Skin epidermis (tissue), 12 donors: Measurements from ENCODE around the gene SRSF3.
"Not testable (repeated sequence)": the region's sequence is repeated elsewhere in the genome, so short reads cannot be mapped to it uniquely, and the experiment has no call there.

ENCODE experiments used
- H3K27ac ChIP-seq, 21 experiments: fragments of 200-600 bp; sonication (generic) in 11 of 21; one replicate each; pipeline ENCODE4 v1.5.0; 2020; ENCODE audit warnings: mild to moderate bottlenecking in 3 of 21, inconsistent platforms in 2 of 21, moderate library complexity in 2 of 21
- H3K4me3 ChIP-seq, 7 experiments: fragments of 200-600 bp; sonication (generic) in 2 of 7; one replicate each; pipeline ENCODE4 v1.5.0; 2020; ENCODE audit warnings: inconsistent platforms in 2 of 7, mild to moderate bottlenecking in 2 of 7, moderate library complexity in 1 of 7

Gene SRSF3

DNA sequence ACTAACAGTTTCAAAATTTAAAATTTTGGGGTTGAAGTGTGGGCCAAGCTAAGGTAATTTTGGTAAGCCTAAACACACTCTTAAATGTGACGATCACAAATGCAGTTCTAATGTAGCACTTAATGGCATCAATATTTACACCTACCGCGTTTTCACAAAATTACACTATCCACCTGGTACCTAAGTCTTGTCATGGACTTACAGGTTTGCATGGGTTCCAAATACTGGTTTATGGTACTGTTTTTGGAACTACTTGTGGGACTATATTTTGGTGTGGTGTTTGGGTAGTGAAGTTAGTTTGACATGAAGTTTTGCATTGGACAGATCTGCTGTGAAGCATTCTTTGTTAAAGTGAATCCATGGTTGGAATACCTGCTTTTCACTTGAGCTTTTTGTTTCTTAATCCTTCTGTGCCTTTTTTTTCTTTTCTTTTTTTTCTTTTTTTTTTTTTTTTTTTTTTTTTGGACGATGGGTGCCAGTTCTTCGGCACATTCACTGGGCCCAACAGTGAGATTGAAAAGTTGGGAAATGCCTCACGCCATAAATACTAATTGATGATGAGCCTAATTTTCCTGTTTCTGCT is 6.5 kb downstream of the SRSF3 start:
- no peak overlapping the region for H3K27ac ChIP-seq

GRCh38 chr6:36601818-36602217 is 7.7 kb downstream of the SRSF3 start:
- not testable (repeated sequence) for H3K4me3 ChIP-seq, H3K27ac ChIP-seq

More for the DNA sequence above, 6.5 kb downstream of the SRSF3 start:
- peak overlapping the region in 1 of 7 experiments; percentile 79 for H3K4me3 ChIP-seq

- no peak overlapping the region for H3K27ac ChIP-seq
- H3K4me3 ChIP-seq = no peak overlapping the region
These were observed 9.3 kb downstream of the SRSF3 start for GRCh38 chr6:36603222-36604089.

DNA sequence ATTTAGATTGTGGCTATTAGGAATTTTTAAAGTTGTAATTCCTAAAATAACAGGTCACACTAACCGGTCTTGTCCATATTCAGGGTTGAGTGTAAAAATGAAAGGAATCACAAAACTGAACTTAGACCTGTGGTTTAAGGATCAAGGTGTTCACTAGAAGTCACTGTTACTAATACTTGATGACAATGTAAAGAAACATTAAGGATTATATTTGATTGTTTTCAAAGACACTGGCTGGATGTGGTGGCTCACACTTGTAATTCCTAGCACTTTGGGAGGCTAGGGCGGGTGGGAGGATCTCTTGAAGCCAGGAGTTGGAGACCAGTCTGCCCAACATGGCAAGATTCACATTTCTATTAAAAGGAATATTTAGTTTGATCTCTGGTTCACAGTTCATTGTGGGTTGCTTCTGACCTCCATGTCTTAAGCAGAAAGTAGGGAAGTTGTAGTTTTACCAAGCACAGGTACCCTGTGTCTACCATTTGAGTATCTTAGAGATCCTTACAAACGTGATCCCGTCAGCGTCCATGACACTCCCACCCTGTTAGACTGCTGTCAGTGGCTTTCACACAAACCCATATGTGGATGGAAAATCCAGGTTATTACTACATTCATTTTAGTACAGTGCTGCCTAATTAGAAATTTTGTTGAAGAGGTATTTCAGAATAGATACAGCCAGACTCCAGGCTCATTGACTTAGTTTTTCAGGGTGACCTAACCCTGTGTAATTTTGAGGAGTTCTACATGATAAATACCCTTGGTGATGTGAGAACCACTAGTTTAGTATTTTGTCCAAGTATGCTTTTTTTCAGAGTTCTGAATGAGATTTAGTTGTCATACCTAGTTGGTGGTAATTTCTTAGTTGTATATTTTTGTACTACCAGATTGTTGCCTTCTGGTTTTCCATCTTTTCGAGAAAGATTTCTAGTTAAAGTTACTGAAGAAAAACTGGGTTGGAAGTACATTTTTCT is 10.2 kb downstream of the SRSF3 start:
- no peak overlapping the region for H3K4me3 ChIP-seq
- H3K27ac ChIP-seq = peak overlapping the region in 1 of 21 experiments; percentile 24

DNA sequence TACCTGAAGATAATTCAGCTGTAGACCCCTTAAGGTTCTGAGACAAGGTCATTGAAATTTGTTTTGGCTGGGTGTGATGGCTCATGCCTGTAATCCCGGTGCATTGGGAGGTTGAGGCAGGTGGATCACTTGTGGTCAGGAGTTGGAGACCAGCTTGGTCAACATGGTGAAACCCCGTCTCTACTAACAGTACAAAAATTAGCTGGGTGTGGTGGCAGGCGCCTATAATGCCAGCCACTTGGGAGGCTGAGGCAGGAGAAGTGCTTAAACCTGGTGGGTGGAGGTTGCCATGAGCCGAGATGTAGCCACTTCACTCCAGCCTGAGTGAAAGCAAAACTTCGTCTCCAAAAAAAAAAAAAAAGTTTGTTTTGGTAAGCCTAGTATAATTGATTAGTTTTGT is 11.0 kb downstream of the SRSF3 start:
- no peak overlapping the region for H3K27ac ChIP-seq
- no peak overlapping the region for H3K4me3 ChIP-seq

DNA sequence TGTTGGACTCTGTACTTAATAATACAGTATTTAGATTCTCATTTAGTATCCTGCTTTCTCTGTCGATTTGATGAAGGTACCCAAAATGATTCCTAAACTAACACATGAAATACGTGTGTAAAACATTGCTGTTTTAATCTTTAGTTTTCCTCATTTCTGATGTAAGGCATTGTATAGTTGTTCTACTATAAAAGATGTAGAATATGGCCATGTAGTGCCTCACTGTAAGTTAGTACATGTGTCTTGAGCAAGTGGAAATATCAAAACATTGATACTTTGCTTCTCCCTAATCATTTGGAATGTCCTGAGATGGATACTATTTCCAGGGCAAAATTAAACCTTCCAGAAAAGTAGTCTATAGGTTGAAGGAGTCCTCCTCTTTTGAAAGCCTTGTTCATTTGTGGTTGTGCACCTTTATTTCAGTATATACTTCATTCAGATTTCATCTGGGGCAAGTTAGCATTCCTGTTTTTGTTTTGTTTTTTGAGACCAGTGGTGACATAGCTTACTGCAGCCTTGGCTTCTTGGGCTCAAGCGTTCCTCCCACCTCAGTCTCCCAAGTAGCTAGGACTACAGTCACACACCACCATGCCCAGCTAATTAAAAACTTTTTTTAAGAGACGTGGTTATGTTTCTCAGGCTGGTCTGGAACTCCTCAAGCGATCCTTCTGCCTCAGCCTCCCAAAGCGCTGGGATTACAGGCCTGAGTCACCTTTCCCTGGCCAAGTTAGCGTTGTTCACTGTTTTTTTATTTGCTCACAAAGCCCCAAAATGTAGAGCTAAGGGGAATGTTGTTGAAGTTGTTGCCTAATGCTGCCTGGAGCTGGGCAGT is 11.6 kb downstream of the SRSF3 start:
- peak overlapping the region in 1 of 21 experiments; percentile 35 for H3K27ac ChIP-seq
- no peak overlapping the region for H3K4me3 ChIP-seq

DNA sequence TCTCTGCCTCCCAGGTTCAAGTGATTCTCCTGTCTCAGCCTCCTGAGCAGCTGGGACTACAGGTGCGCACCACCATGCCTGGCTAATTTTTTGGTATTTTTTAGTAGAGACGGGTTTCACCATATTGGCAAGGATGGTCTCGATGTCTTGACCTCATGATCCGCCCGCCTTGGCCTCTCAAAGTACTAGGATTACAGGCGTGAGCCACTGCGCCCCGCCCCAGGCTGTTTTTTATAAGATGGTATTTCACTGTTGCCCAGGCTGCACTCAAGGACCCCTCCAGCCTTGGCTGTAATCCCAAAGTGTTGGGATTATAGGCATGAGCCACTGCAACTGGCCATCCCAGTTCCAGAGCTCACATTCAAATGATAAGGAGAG is 13.1 kb downstream of the SRSF3 start:
- H3K27ac ChIP-seq = peak overlapping the region in 2 of 21 experiments; percentile 17 to 23
- not testable (repeated sequence) for H3K4me3 ChIP-seq

DNA sequence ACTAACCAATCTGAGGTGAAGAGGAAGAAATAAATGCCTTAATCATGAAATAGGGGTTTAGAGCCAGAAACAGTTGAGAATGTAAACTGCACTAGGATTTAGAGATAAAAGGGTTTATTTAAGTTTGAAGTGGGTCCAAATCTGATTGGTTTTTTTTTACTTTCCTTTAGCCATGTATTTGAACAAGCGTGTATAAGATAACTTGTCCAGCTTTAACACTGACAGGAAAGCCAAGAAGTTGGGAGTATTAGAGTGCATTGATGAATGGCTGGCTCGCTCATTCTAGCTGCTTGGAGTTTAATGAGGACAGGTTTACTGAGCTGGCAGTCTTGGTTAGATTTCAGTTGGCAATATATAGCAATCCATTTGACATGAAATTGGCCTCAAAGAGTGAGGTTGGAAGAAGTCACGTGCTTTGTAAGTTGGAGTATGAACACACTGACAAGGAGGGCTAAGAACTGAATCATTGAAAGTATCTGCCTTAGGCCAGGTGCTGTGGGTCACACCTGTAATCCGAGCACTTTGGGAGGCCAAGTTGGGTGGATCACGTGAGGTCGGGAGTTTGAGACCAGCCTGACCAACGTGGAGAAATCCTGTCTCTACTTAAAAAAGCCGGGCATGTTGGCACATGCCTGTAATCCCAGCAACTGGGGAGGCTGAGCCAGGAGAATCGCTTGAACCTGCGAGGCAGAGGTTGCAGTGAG is 13.7 kb downstream of the SRSF3 start:
- H3K4me3 ChIP-seq = no peak overlapping the region
- H3K27ac ChIP-seq = peak overlapping the region in 4 of 21 experiments; percentile 3 to 23 (median 14)

DNA sequence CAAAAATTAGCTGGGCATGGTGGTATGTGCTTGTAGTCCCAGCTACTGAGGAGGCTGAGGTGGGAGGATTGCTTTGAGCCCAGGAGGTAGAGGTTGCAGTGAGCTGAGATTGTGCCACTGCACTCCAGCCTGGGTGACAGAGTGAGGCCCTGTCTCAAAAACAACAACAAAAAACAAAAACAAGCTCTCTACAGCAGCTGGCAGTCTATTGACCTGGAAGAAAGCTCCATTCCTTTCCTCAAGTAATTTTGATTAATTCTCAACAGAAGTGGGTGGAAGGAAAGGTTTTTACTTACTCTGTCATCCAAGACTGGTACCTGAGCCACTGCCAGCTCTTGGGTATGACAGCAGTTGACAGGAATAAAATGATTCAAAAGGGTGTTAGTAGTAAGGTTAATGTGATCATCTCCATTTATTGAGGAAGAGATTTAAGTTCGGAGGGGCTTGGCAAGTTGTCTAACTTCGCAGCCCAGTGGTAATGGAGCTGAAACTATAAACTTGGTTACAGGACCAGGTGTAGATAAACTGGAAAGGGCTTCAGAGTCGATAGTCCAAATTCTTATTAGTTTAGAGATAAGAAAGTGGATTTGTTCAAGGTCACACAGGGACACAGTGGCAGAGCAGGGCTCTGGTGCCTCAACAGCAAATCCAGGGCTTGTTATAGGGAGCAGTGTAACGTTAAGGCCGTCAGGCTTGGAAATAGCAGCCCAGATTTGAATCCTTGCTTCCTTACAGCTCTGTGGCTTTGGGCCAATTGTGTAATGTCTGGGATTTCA is 14.8 kb downstream of the SRSF3 start:
- H3K27ac ChIP-seq = peak overlapping the region in 5 of 21 experiments; percentile 3 to 32 (median 20)
- no peak overlapping the region for H3K4me3 ChIP-seq

DNA sequence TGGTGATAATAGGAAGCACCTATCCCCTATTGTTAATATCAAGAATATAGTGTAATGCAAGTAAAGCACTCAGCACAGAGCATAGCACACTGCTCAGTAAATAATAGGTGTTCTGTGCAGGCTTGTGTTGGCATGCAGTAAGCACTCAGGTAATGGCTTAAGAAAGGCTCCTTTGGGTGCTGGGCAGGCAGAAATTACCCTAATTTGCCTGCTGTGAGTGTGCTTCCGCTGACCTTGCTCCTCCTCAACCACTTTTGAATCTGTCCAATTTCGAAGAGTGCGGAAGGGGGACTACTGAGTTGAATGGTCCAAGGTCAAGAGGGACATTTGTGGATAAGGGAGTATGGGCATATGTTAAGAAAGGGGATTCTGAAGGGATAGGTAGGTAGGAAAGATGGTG is 15.4 kb downstream of the SRSF3 start:
- Histone ChIP-seq H3K27ac (peak overlapping the region in 3 of 21 experiments; percentile 3 to 32 (median 20)), H3K4me3 (no peak overlapping the region)

GRCh38 chr6:36610041-36610955 is 16.1 kb downstream of the SRSF3 start:
- H3K27ac ChIP-seq = peak overlapping the region in 2 of 21 experiments; percentile 32 to 61

DNA sequence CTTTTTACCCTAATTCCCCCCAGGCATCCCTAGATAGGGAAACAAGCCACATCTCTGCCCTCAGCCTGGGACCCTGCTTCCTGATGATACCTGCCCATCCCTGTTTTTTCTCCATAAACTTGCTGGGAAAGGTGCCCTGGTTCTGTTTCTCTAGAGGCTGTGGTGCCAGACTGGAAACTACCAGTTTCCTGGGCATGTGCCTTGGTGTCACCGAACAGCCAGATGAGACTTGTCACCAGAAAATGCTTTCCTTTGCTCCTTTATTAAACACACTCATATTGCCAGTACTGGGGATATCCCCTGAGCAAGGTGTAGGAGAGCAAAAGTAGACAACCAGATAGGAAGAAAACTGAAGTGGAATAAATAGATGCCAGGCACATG is 16.8 kb downstream of the SRSF3 start:
- no peak overlapping the region for H3K4me3 ChIP-seq
- peak overlapping the region in 1 of 21 experiments; percentile 61 for H3K27ac ChIP-seq

More at GRCh38 chr6:36610041-36610955, 16.1 kb downstream of the SRSF3 start:
- no peak overlapping the region for H3K4me3 ChIP-seq

DNA sequence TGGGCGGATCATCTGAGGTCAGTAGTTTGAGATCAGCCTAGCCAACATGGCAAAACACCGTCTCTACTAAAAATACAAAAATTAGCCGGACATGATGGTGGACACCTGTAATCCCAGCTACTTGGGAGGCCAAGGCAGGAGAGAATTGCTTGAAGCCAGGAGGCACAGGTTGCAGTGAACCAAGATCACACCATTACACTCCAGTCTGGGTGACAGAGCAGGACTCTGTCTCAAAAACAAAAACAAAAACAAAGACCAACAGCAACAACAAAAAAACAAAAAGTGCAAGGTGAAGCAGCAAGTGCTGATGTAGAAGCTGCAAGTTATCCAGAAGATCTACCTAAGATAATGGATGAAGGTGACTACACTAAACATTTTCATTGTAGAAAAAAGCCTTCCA is 17.5 kb downstream of the SRSF3 start:
- peak overlapping the region in 1 of 21 experiments; percentile 3 for H3K27ac ChIP-seq
- not testable (repeated sequence) for H3K4me3 ChIP-seq

GRCh38 chr6:36612101-36612625 is 18.0 kb downstream of the SRSF3 start:
- no peak overlapping the region for H3K4me3 ChIP-seq
- H3K27ac ChIP-seq = peak overlapping the region in 1 of 21 experiments; percentile 3

- Histone ChIP-seq H3K27ac (no peak overlapping the region), H3K4me3 (no peak overlapping the region)
These were observed 19.2 kb downstream of the SRSF3 start for GRCh38 chr6:36613200-36613995.
